Neural cell (in vitro differentiated cells): ENCODE results near the gene CYP2W1. TPM values are rescaled to one million over a fixed set of nuclear protein-coding genes. Genes with fewer than 3 reads are reported as not detected.

ENCODE experiments used
- H2AFZ ChIP-seq: fragments of 200-600, 300-800 bp; sonication (generic), shearing (Covaris generic); 2 replicates; pipeline ENCODE4 v1.6.0; 2014; ENCODE audit warnings: low read depth, mild to moderate bottlenecking, antibody characterized with exemption, low read length, moderate library complexity
- H3F3A ChIP-seq: fragments of 200-600 bp; shearing (Covaris generic); 2 replicates; pipeline ENCODE4 v1.6.1; 2016; ENCODE audit warnings: mild to moderate bottlenecking, moderate library complexity, mixed read lengths, antibody characterized with exemption, low read length; ENCODE audit not compliant: insufficient read depth, poor library complexity, severe bottlenecking
- H3K27ac ChIP-seq: fragments of 200-600, 300-800 bp; sonication (generic), shearing (Covaris generic); 2 replicates; pipeline ENCODE4 v1.5.1; 2014; ENCODE audit warnings: mild to moderate bottlenecking, low read length, moderate library complexity
- H3K27me3 ChIP-seq: fragments of 300-800, 200-600 bp; sonication (generic), shearing (Covaris generic); 2 replicates; pipeline ENCODE4 v1.6.0; 2014; ENCODE audit warnings: mild to moderate bottlenecking, low read depth, low read length, moderate library complexity; ENCODE audit not compliant: insufficient read depth
- H3K36me3 ChIP-seq: fragments of 300-800, 200-600 bp; sonication (generic), shearing (Covaris generic); 2 replicates; pipeline ENCODE4 v1.5.1; 2014; ENCODE audit warnings: mild to moderate bottlenecking, antibody characterized with exemption, low read length, moderate library complexity; ENCODE audit not compliant: insufficient read depth
- H3K4me2 ChIP-seq: fragments of 300-800, 200-600 bp; sonication (generic), shearing (Covaris generic); 2 replicates; pipeline ENCODE4 v1.6.0; 2014; ENCODE audit warnings: mild to moderate bottlenecking, low read length
- H3K4me3 ChIP-seq: fragments of 300-800, 200-600 bp; sonication (generic), shearing (Covaris generic); 2 replicates; pipeline ENCODE4 v1.5.1; 2014; ENCODE audit warnings: mild to moderate bottlenecking, low read length, moderate library complexity
- H3K79me2 ChIP-seq: fragments of 200-600 bp; shearing (Covaris generic); replicated peaks from 2 replicates; pipeline ENCODE4 v1.6.0; 2014; ENCODE audit warnings: mild to moderate bottlenecking, low read length, moderate library complexity; ENCODE audit not compliant: insufficient read depth
- H3K9ac ChIP-seq: fragments of 300-800, 200-600 bp; sonication (generic), shearing (Covaris generic); 2 replicates; pipeline ENCODE4 v1.6.1; 2016; ENCODE audit warnings: mild to moderate bottlenecking, low read length, mixed read lengths
- H3K9me2 ChIP-seq: fragments of 200-600 bp; shearing (Covaris generic); 2 replicates; pipeline ENCODE4 v1.6.1; 2016; ENCODE audit warnings: mild to moderate bottlenecking, low read length, mixed read lengths; ENCODE audit not compliant: insufficient read depth
- H3K9me3 ChIP-seq: fragments of 200-600, 300-800 bp; sonication (generic), shearing (Covaris generic); 2 replicates; pipeline ENCODE4 v1.6.1; 2016; ENCODE audit warnings: mild to moderate bottlenecking, mixed run types, low read length, moderate library complexity, mixed read lengths
- H4K20me1 ChIP-seq: fragments of 200-600 bp; shearing (Covaris generic); 2 replicates; pipeline ENCODE4 v1.6.1; 2016; ENCODE audit warnings: mild to moderate bottlenecking, mixed run types; ENCODE audit not compliant: insufficient read depth
- EP300 ChIP-seq: fragments of 450-650 bp; conservative IDR thresholded peaks from 2 replicates; pipeline ENCODE4 v1.6.1; 2014; ENCODE audit warnings: antibody characterized with exemption, mild to moderate bottlenecking, moderate library complexity; ENCODE audit not compliant: poor library complexity, severe bottlenecking
- MXI1 ChIP-seq: fragments of 450-650 bp; conservative IDR thresholded peaks from 2 replicates; pipeline ENCODE4 v1.6.1; 2014; ENCODE audit warnings: antibody characterized with exemption, mild to moderate bottlenecking; ENCODE audit not compliant: poor library complexity, severe bottlenecking
- POLR2AphosphoS5 ChIP-seq: IDR thresholded peaks from 2 replicates; pipeline ENCODE4 v1.6.1; 2012
- RAD21 ChIP-seq: fragments of 450-650 bp; conservative IDR thresholded peaks from 2 replicates; pipeline ENCODE4 v1.6.1; 2014; ENCODE audit warnings: antibody characterized with exemption, mild to moderate bottlenecking, moderate library complexity
- SMC3 ChIP-seq: fragments of 450-650 bp; conservative IDR thresholded peaks from 2 replicates; pipeline ENCODE4 v1.6.1; 2014; ENCODE audit warnings: antibody characterized with exemption, mild to moderate bottlenecking, moderate library complexity; ENCODE audit not compliant: poor library complexity
- TAF1 ChIP-seq: IDR thresholded peaks from 2 replicates; pipeline ENCODE4 v1.6.1; 2012; ENCODE audit warnings: low read depth
- polyA plus RNA-seq: library from polyadenylated mRNA; depleted of rRNA; stranded (reverse); fragments of >200 nt; gene quantifications from 2 replicates; pipeline ENCODE4 v1.2.3, GENCODE V29; 2014
- TF ChIP-seq, protein P1 (sequence below): fragments of 450-650 bp; IDR thresholded peaks from 2 replicates; pipeline ENCODE4 v1.5.1; 2014; ENCODE audit warnings: antibody characterized with exemption, mild to moderate bottlenecking, moderate library complexity; ENCODE audit not compliant: poor library complexity, severe bottlenecking
- TF ChIP-seq, protein P2 (sequence below): IDR thresholded peaks from 2 replicates; pipeline ENCODE4 v1.6.1; 2012; ENCODE audit warnings: borderline replicate concordance

The CYP2W1 gene
- polyA plus RNA-seq, 1 donor from 2014 or later: not detected

DNA sequence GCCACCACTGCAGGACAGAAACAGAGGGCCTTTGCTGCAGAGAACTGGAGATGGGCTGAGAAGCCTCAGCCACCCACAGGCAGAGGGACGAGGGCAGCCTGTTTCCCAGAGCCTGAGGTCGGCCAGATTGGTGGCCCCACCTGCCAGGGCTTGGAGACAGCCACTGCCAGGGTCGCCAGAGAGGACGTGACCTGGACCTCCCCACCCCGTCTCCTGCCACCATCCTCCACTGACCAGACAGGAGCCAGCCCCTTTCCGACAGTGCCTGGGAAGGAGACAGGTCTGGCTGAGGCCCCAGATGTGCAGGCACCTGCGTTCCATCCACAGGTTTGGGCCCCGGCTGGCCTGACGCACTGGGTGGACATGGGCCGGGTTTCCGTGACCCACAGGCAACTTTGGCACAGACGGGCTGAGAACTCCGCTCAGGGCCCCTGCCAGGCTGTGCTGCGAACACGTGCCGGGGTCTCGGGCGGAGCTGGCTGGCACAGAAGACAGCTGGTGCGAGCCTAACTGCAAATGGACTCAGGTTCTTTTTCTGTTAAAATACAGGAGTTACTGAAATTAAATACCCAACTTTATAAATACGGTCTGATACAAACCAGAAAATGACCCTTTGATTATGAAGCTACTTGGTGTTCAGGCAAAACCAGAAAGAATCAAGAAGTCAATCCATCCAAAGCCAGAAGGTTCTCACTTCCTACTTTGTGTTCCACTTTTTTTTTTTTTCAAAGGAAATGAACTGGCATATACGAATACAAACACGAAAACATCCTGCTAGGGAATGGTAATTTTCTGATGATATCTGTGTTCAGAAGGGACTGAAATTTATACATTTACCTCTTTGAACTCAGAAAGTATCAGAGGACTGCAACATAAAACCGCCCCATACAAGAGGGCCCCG is 14.5 kb upstream of the CYP2W1 start:
- Histone ChIP-seq H3F3A (no peaks in the 10 kb centered on the region), H3K9ac (no peak overlapping the region), H3K9me2 (no peaks in the 10 kb centered on the region), H3K9me3 (no peaks in the 10 kb centered on the region), H4K20me1 (no peaks in the 10 kb centered on the region), H3K79me2 (peaks cover 6% of the 10 kb centered on the region), H3K27ac (no peak overlapping the region), H3K27me3 (no peaks in the 10 kb centered on the region), H3K4me3 (no peak overlapping the region), H3K36me3 (no peaks in the 10 kb centered on the region), H3K4me2 (no peak overlapping the region), H2AFZ (no peak overlapping the region)
- TF ChIP-seq, protein P1, sequence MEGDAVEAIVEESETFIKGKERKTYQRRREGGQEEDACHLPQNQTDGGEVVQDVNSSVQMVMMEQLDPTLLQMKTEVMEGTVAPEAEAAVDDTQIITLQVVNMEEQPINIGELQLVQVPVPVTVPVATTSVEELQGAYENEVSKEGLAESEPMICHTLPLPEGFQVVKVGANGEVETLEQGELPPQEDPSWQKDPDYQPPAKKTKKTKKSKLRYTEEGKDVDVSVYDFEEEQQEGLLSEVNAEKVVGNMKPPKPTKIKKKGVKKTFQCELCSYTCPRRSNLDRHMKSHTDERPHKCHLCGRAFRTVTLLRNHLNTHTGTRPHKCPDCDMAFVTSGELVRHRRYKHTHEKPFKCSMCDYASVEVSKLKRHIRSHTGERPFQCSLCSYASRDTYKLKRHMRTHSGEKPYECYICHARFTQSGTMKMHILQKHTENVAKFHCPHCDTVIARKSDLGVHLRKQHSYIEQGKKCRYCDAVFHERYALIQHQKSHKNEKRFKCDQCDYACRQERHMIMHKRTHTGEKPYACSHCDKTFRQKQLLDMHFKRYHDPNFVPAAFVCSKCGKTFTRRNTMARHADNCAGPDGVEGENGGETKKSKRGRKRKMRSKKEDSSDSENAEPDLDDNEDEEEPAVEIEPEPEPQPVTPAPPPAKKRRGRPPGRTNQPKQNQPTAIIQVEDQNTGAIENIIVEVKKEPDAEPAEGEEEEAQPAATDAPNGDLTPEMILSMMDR: no peak
- TF ChIP-seq MXI1: no peak

DNA sequence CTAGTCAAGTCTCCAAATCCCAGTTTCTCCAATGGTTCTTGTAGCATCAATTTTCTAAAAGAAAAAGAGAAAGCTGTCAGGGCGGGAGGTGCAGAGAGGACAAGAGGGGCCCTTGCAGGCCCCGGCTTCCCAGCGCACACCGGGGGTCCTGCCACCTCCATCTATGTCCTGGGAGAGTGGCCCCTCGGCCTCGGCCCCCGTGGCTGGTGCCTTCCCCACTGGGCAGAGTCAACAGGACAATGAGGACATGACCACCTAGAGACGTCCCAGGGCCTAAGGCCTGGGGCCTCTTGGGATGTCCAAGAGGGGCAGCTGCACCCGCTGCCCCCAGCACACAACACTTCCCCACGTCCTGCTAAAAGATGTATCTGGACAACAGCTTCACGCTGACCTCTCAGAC is 13.6 kb upstream of the CYP2W1 start:
- Histone ChIP-seq H3K36me3 (no peaks in the 10 kb centered on the region), H3K4me2 (no peak overlapping the region), H3K27ac (no peak overlapping the region), H3K27me3 (no peaks in the 10 kb centered on the region), H3K9ac (no peak overlapping the region), H3K9me3 (no peaks in the 10 kb centered on the region), H3K9me2 (no peaks in the 10 kb centered on the region), H4K20me1 (no peaks in the 10 kb centered on the region), H3K4me3 (no peak overlapping the region), H3K79me2 (peaks cover 13% of the 10 kb centered on the region), H2AFZ (no peak overlapping the region), H3F3A (no peaks in the 10 kb centered on the region)
- no peak for TF ChIP-seq RAD21
- no peak for TF ChIP-seq MXI1
- TF ChIP-seq EP300: no peak
- TF ChIP-seq TAF1: no peak
- no peak for TF ChIP-seq SMC3

DNA sequence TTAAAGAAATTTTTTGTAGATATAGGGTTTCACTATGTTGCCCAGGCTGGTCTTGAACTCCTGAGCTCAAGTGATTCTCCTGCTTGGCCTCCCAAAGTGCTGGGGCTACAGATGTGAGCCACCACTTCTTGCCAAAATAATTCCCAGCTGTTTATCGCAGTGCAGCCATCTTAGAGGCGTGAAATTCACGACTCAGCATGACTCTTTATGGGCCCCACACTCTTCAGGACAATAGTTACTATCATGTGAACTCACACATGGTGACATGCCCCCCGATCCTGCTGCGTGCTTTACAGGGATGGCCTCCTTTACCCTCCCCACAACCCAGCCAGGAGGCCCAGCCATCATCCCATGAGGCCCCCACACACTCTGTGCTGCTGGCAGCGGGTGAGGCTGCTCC is 12.2 kb upstream of the CYP2W1 start:
- Histone ChIP-seq H3F3A (no peaks in the 10 kb centered on the region), H3K9ac (no peak overlapping the region), H3K27ac (no peak overlapping the region), H3K9me3 (no peaks in the 10 kb centered on the region), H2AFZ (no peak overlapping the region), H3K79me2 (peaks cover 15% of the 10 kb centered on the region), H3K4me2 (no peak overlapping the region), H3K4me3 (no peak overlapping the region), H3K9me2 (no peaks in the 10 kb centered on the region), H4K20me1 (no peaks in the 10 kb centered on the region), H3K36me3 (no peaks in the 10 kb centered on the region), H3K27me3 (no peaks in the 10 kb centered on the region)
- TF ChIP-seq, protein P1: no peak
- TF ChIP-seq, protein P2, sequence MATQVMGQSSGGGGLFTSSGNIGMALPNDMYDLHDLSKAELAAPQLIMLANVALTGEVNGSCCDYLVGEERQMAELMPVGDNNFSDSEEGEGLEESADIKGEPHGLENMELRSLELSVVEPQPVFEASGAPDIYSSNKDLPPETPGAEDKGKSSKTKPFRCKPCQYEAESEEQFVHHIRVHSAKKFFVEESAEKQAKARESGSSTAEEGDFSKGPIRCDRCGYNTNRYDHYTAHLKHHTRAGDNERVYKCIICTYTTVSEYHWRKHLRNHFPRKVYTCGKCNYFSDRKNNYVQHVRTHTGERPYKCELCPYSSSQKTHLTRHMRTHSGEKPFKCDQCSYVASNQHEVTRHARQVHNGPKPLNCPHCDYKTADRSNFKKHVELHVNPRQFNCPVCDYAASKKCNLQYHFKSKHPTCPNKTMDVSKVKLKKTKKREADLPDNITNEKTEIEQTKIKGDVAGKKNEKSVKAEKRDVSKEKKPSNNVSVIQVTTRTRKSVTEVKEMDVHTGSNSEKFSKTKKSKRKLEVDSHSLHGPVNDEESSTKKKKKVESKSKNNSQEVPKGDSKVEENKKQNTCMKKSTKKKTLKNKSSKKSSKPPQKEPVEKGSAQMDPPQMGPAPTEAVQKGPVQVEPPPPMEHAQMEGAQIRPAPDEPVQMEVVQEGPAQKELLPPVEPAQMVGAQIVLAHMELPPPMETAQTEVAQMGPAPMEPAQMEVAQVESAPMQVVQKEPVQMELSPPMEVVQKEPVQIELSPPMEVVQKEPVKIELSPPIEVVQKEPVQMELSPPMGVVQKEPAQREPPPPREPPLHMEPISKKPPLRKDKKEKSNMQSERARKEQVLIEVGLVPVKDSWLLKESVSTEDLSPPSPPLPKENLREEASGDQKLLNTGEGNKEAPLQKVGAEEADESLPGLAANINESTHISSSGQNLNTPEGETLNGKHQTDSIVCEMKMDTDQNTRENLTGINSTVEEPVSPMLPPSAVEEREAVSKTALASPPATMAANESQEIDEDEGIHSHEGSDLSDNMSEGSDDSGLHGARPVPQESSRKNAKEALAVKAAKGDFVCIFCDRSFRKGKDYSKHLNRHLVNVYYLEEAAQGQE: no peak
- TF ChIP-seq POLR2AphosphoS5: no peak
- TF ChIP-seq EP300: no peak
